HG02678 (cell line): ENCODE data around the gene STXBP2.

Source experiments
- ATAC-seq: cut with Tn5 transposase; IDR thresholded peaks from one replicate; pipeline ENCODE4 v1.9.1; 2021; ENCODE audit warnings: mild to moderate bottlenecking, moderate library complexity; ENCODE audit not compliant: unreplicated experiment

The STXBP2 gene

DNA sequence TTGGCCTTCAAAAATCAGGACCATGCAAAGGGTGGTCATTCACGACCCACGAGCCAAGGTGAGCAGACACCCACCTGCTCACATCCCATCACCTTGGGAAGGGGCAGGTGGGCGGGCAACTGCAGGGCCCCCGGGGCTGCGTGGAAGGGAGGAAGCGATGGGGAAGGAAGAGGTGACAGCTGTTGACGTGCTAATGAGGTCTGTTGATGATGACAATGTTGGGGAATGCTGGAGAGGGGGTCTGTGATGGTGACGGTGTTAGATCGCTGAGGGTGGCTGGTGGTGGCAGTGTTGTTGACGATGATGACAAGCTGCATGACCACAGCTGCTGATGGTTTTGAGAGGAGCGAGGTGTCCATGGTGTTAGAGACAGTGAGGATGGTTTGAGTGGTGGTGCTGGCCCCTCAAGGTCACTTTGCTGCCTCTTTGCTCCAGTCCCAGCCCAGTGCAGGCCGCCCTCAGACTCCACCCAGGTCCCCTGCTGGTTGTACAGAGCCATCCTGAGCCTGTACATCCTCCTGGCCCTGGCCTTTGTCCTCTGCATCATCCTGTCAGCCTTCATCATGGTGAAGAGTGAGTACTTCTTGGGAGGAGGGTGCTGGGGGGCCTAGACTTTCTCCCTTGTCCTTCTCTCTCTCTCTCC is 40.9 kb downstream of the STXBP2 start:
- no peak for ATAC-seq

DNA sequence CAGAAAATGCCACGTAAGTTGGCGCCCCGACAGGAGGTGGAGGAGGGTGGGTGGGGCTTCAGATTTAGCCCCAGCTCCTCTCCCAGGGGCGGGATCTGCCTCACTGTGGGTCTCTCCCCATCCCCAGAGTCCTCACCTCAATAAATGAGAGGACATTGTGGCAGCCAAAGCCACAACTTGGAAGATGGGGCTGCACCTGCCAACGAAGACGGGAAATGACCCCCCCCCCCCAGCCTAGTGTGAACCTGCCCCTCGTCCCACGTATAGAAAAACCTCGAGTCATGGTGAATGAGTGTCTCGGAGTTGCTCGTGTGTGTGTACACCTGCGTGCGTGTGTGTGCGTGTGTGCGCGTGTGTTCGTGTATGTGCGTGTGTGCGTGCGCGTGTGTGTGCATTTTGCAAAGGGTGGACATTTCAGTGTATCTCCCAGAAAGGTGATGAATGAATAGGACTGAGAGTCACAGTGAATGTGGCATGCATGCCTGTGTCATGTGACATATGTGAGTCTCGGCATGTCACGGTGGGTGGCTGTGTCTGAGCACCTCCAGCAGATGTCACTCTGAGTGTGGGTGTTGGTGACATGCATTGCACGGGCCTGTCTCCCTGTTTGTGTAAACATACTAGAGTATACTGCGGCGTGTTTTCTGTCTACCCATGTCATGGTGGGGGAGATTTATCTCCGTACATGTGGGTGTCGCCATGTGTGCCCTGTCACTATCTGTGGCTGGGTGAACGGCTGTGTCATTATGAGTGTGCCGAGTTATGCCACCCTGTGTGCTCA is 42.3 kb downstream of the STXBP2 start:
- peak; percentile 40 for ATAC-seq

DNA sequence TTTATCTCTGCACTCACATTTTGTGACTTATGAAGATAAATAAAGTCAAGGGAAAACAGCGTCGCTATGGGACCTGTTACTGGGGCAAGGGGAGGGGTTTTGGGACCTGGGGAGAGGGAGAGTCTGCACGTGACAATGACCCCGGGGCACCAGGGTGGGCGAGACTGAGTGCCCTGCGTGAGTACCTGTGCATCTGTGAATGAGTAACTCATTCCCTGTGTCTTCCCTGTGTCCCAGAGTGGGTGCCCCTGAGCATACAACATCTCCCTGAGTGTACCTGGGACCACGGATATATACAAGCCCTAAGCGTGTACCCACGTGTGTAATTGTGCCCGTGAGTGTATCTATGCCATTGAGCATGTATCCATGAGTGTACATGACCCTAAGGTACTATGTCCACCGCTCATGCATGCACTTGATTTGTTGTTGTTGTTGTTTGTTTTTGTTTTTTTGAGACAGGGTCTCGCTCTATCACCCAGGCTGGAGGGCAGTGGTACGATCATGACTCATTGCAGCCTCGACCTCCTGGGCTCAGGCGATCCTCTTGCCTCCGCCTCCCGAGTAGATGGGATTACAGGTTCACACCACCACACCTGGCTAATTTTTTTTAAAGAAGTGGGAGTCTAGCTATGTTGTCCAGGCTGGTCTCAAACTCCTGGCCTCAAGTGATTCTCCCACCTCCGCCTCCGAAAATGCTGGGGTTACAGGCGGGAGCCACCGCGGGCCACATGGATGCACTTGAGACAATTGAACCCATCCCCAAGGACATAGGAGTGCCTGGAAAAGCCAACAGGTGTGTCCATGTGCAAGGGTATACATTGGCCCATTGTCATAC is 43.1 kb downstream of the STXBP2 start:
- ATAC-seq, result no peak

DNA sequence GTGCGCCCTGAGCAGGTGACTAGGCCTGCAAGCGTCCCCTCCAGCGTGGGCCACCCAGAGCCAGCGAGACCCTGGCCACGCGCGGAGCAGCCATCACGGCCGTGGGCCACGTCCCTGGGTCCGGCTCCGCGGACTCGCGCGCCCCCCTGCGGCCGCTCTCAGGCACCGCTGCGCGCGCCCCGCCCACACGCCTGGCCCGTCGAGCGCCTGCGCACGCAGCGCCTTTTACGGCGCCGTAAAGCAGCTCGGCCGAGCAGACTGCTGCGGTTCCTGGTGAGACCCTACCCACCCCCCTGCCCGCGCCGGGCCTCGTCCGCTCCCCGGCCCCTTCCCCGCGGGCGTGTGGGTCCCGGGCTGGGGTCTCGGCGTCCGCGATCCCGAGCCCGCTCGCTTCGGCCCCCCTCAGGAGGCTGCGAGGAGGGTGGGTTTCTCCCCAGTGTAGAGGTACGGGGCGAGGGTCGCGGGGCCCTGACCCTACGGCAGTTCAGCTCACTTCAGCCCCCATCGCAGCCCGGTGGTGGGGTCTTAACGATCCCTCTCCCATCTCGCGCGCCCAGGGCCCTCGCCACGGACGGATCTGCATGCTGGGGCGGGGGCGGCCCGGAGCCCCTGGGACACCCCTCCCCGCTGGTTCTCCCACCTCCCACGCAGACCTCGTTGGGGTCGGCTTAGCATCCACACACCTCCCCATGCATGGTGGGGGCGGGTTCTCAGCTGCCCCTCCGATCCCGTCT is 43.9 kb downstream of the STXBP2 start, which contains the start of gene TRAPPC5:
Gene TRAPPC5 (plus strand): TSS at position 228 of the 734 bp plus-strand sequence. CDS start 1,421 bp downstream, outside the sequence.
- peak; percentile 64 for ATAC-seq

DNA sequence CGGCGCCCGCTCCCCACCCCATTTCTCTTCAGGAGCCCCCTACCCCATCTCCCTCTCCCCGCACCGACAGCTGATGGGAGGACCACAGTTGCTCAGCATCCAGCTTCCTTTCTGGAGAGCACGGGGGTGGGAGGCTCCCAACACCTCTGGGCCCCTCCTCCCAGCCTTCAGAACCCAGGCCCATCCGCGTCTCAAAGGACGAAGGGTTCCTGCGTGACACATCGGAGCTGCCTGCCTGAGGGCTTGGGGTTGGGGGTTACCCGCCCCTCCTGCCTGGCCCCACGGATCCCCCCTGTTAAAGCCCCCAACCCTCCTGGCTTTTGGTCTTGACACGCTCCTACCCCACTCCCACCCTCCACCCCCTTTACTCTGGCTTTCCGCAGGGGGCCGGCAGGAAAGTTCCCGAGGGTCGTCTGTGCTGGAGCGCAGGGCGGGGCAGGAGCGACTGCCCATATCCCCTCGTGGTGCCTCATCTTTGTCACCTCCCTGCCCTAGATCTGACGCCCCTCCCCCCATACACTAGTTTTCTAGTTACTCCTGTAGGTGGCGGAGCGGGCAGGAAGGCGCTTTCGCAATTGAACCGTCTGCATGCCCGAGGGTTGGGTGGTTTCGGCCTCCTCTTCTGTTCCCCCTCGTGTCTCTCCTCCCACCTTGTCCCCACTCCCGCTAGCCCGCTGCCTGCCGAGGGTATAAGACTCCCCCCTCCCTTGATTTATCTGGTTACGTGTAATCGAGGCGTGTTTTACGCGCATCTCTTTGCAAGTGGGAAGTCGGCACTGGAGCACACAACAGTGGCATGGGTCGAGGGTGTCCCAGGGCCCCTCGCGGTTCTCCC is 44.6 kb downstream of the STXBP2 start:
- no peak for ATAC-seq

DNA sequence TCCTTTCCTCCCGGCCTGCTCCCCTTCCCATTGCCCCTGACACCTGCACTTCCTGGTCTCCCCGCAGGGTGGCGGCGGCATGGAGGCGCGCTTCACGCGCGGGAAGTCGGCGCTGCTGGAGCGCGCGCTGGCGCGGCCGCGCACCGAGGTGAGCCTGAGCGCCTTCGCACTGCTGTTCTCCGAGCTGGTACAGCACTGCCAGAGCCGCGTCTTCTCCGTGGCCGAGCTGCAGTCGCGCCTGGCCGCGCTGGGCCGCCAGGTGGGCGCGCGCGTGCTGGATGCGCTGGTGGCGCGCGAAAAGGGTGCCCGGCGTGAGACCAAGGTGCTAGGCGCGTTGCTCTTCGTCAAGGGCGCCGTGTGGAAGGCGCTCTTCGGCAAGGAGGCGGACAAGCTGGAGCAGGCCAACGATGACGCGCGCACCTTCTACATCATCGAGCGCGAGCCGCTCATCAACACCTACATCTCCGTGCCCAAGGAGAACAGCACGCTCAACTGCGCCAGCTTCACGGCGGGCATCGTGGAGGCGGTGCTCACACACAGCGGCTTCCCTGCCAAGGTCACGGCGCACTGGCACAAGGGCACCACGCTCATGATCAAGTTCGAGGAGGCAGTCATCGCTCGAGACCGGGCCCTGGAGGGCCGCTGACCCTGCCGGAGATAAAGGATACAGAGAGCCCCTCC is 45.4 kb downstream of the STXBP2 start:
- ATAC-seq, result no peak

DNA sequence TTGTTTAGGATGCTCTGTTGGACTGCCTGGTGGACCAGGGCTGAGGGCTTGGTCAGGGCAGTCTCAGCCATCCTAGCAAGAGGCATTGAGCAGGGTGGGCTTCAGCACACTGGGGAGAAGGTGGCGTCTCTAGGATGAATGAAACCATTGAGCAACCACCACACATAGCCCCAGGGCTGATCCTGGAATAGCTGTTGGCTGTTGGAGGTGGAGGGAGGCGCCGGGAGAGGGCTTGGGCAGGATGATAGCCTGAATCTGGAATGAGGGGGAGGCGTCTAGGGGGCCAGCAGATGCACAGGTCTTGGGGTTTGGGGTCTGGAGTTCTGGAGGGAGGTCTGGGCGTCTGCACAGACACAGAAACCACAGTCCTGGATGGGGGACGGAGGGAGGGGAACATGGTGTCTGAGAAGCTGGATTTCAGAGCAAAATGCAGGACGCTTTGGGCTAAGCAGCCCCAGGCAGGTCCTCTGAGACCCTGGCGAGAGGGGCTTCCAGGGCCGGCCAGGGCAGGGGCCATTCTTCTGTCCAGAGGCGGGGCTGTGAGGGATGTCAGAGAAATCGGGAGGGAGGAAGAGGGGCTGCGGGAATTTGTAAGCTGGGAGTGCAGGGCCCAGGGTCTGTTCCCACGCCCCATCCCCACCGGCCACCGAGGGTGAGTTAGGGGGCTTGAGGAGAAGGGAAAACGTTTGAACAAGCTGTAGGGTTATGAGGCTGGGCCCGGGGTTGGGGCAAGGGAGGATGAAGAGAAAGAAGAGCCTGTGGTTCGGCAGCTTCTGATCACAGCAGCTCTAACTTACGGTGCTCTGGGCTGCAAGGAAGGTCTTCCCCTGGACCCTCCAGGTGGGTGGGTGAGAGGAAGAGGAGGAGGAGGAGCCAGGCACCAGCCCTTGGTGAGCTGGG is 48.9 kb downstream of the STXBP2 start:
- no peak for ATAC-seq

DNA sequence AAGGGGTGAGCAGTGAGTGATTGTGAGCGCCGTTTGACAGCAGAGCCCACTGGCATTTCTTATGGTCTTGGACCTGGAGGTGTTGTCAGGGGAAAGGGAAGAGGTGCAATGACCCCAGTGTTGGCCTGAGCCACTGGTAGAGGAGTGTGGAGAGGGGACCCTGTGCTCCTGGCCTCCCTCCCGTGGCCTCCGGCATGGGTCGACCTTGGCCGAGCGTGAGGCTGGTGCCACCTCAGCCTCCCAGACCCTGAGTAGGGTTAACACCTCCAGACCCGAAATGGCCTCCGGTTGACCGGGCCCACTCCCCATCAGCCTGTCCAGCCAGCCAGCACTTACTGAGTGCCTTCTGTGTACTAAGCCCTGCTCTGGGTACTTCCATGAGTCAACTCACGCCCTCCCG is 50.3 kb downstream of the STXBP2 start:
- ATAC-seq, result no peak

DNA sequence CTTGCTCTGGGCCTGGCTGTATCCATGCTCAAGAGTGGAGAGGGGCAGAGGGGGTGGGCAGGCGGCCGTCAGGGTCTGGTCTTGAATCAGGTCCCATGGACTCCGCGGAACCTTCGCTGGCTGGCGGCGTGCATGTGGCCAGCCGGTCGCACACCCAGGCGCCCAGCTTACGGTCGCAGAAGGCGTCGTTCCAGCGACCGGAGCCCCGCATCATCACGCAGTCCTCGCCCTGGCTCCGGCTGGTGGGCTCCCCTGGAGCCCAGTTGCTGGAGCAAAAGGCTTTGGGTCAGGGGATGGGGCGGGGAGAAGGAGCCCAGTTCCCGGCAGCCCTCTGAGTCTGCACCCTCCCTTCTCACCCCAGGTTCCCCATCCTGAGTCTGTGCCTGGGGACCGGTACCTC is 52.3 kb downstream of the STXBP2 start:
- no peak for ATAC-seq

DNA sequence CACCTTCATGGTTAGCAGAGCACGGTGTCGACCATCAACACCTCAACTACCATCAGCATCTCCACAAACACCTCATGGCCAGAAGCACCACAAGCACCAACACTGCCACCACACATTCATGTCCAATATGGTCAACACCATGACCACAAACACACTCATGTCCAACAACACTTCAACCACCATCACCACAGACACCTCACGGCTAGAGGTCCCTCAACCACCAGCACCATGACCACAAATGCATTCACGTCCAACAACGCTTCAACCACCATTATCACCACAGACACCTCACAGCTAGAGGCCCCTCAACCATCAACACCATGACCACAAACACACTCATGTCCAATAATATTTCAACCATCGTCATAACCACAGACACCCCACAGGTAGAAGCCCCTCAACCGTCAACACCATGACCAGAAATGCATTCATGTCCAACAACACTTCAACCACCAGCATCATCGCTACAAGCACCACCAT is 53.9 kb downstream of the STXBP2 start:
- no peak for ATAC-seq

DNA sequence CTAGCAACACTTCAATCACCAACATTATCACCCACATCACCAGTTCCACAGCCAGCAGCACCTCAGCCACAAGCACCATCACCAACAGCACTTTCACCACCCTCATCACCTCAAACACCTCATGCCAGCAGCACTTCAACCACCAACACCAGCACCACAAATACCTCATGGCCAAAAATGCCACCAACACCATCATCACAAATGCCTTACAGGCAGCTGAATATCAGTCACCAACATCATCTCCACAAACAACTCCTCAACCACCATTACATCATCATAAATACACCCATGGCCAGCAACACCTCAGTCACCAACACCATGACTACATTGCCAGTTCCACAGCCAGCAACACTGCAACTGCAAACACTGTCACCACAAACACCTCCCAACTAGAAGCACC is 54.6 kb downstream of the STXBP2 start:
- ATAC-seq, result no peak

DNA sequence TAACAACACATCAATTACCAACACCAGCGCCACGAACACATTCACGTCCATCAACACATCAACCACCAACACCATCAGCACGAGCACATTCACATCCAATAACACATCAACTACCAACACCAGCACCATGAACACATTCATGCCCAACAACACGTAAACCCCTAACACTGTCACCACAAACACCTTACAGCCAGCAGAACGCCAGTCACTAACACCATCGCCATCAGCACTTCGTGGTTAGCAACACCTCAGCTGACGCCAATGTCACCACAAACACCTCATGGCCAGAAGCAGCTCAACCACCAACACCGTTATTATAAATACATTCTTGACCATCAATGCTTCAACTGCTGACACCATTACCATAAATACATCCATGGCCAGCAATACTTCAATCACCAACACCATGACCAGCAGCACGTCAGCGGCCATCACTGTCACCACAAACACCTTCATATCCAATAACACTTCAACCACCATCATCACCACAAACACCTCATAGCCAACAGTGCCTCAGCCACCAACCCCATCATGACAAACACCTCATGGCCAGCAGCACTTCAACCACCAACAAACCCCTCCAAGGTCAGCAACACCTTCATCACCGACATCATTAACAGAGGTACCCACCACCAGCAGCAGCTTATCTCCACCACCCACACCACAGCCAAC is 55.6 kb downstream of the STXBP2 start:
- no peak for ATAC-seq

DNA sequence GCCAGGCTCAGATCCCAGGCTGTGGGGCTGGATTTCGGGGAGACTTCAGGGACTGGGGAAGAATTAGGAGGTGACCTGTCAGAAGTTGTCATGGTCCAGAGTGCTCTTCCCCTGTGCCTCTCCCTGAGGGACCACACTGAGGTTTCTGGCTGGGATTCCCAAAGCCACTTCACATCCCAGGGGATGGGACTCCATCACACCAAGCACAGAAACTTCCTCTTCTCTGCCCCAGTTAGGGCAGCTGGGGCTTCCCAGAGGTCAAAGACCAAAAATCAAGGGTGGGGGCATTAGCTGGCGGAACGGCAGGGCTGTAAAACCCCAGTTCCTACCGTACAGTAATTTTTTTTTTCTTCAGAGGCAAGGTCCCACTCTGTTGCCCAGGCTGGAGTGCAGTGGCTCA is 57.6 kb downstream of the STXBP2 start:
- no peak for ATAC-seq
